Neural progenitor cell (in vitro differentiated cells): ENCODE measurements around the gene JAK3.
"Not testable (repeated sequence)": the region's sequence is repeated elsewhere in the genome, so short reads cannot be mapped to it uniquely, and the experiment has no call there.

Source experiments
- CTCF ChIP-seq: fragments of 200-600 bp; sonication (generic); IDR thresholded peaks from 2 replicates; pipeline ENCODE4 v1.5.1; 2017; ENCODE audit warnings: antibody characterized with exemption, mild to moderate bottlenecking
- EZH2phosphoT487 ChIP-seq: fragments of 200-600 bp; sonication (generic); IDR thresholded peaks from 2 replicates; pipeline ENCODE4 v1.6.1; 2017; ENCODE audit warnings: antibody characterized with exemption

GRCh38 chr19:17777840-17778239 lies 69.9 kb downstream of the JAK3 start:
- TF ChIP-seq CTCF, EZH2phosphoT487: not testable (repeated sequence)
